SU-DHL-6 (cell line): ENCODE results near the gene HMCN2.

Experiments
- H2AFZ ChIP-seq: fragments of 200-600 bp; sonication (generic); 2 replicates; pipeline ENCODE4 v1.6.1; 2014; ENCODE audit warnings: low read depth, mild to moderate bottlenecking, moderate library complexity, mixed read lengths, antibody characterized with exemption, low read length; ENCODE audit not compliant: severe bottlenecking
- H3F3A ChIP-seq: fragments of 200-600 bp; shearing (Covaris generic); 2 replicates; pipeline ENCODE4 v1.6.0; 2016; ENCODE audit warnings: antibody characterized with exemption, mild to moderate bottlenecking; ENCODE audit not compliant: insufficient read depth
- H3K27ac ChIP-seq: fragments of 200-600 bp; sonication (generic); 2 replicates; pipeline ENCODE4 v1.5.1; 2016; ENCODE audit warnings: low read depth, mild to moderate bottlenecking, low read length, moderate library complexity, mixed read lengths
- H3K27me3 ChIP-seq: fragments of 200-600 bp; sonication (generic), shearing (Covaris generic); 2 replicates; pipeline ENCODE4 v1.6.0; 2014; ENCODE audit warnings: mild to moderate bottlenecking, low read length
- H3K36me3 ChIP-seq: fragments of 200-600 bp; sonication (generic); 2 replicates; pipeline ENCODE4 v1.6.1; 2014; ENCODE audit warnings: mild to moderate bottlenecking, low read length, mixed read lengths
- H3K4me2 ChIP-seq: fragments of 300-600, 200-600 bp; shearing (Covaris generic), sonication (generic); 2 replicates; pipeline ENCODE4 v1.6.0; 2014; ENCODE audit warnings: low read length, low read depth, mild to moderate bottlenecking; ENCODE audit not compliant: poor library complexity, severe bottlenecking
- H3K4me3 ChIP-seq: fragments of 200-600 bp; sonication (generic); 2 replicates; pipeline ENCODE4 v1.5.1; 2014; ENCODE audit warnings: antibody characterized with exemption, low read length, mild to moderate bottlenecking, mixed read lengths; ENCODE audit not compliant: insufficient read depth, poor library complexity, severe bottlenecking
- H3K79me2 ChIP-seq: fragments of 200-600 bp; sonication (generic); 2 replicates; pipeline ENCODE4 v1.6.1; 2014; ENCODE audit warnings: mild to moderate bottlenecking, low read length, moderate library complexity; ENCODE audit not compliant: insufficient read depth
- H3K9ac ChIP-seq: fragments of 200-600 bp; sonication (generic); 2 replicates; pipeline ENCODE4 v1.7.0; 2014; ENCODE audit warnings: mild to moderate bottlenecking, low read length
- H3K9me2 ChIP-seq: fragments of 200-600 bp; sonication (generic); replicated peaks from 2 replicates; pipeline ENCODE4 v1.6.1; 2014; ENCODE audit warnings: low read length; ENCODE audit not compliant: insufficient read depth
- H3K9me3 ChIP-seq: fragments of 200-600 bp; sonication (generic); 2 replicates; pipeline ENCODE4 v1.6.1; 2014; ENCODE audit warnings: low read length, mixed read lengths; ENCODE audit not compliant: insufficient read depth
- H4K20me1 ChIP-seq: fragments of 200-600 bp; sonication (generic); 2 replicates; pipeline ENCODE4 v1.6.1; 2014; ENCODE audit warnings: low read depth, mild to moderate bottlenecking, antibody characterized with exemption, low read length, moderate library complexity, mixed read lengths
- CTCF ChIP-seq: fragments of 200-600 bp; sonication (generic); IDR thresholded peaks from one replicate; pipeline ENCODE4 v1.5.1; 2017; ENCODE audit warnings: antibody characterized with exemption, mild to moderate bottlenecking, low read length, moderate library complexity; ENCODE audit not compliant: insufficient read depth, poor library complexity, severe bottlenecking
- EZH2phosphoT487 ChIP-seq: fragments of 200-600 bp; sonication (generic), shearing (Covaris generic); conservative IDR thresholded peaks from 2 replicates; pipeline ENCODE4 v1.6.1; 2018; ENCODE audit warnings: mild to moderate bottlenecking, antibody characterized with exemption, low read length, moderate library complexity, mixed read lengths

HMCN2 gene

DNA sequence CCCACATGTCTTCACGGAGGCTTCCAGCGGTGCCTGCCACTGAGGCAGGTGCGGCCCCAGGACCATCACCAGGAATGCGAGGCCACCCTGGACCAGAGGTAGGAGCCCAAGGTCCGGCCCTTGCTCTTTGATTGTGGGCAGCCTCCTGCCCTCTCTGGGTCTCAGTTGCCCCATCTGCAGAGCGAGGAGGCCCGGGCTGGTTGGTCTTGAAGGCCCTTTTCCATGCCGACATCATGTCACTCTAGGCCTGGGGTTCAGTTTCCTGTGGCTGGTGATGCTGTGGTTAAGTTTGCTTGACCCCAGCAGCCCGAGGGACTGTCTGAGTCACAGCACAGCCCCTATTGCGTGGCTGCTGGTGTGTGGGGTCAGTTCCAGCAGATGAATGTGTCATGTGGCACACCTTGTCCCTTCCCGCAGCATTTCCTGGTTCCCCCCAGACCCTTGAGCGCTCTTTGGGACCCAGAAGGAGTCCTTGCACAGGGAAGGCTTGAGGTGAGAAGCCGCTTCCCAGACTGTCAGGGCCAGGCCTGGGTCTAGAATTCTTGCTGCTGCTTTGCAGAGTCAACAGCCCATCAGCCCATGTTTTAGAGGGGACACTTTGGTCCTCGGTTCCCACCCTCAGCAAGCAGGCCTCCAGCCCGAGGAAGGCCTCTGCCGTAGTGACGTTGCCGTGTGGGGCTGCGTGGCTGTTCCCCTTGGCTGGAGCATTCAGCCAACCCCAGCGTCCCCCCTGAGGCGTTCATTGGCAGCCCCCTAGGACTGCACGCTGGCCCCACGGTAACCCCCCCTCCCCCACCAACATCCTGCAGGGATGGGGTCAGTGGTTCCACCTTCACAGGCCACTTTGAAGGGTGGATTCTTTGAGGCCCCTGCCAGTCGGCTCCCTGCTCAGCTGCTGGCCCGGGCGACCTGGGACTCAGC is 31.0 kb upstream of the HMCN2 start:
- Histone ChIP-seq H4K20me1 (no peaks in the 10 kb centered on the region), H3K9me2 (no peaks in the 10 kb centered on the region), H3K9me3 (no peaks in the 10 kb centered on the region), H3F3A (no peaks in the 10 kb centered on the region), H3K4me2 (no peak overlapping the region), H2AFZ (no peak overlapping the region), H3K79me2 (no peaks in the 10 kb centered on the region), H3K4me3 (no peak overlapping the region), H3K27me3 (no peaks in the 10 kb centered on the region), H3K36me3 (no peaks in the 10 kb centered on the region), H3K27ac (no peak overlapping the region), H3K9ac (no peak overlapping the region)
- TF ChIP-seq EZH2phosphoT487 (no peak), CTCF (no peak)

DNA sequence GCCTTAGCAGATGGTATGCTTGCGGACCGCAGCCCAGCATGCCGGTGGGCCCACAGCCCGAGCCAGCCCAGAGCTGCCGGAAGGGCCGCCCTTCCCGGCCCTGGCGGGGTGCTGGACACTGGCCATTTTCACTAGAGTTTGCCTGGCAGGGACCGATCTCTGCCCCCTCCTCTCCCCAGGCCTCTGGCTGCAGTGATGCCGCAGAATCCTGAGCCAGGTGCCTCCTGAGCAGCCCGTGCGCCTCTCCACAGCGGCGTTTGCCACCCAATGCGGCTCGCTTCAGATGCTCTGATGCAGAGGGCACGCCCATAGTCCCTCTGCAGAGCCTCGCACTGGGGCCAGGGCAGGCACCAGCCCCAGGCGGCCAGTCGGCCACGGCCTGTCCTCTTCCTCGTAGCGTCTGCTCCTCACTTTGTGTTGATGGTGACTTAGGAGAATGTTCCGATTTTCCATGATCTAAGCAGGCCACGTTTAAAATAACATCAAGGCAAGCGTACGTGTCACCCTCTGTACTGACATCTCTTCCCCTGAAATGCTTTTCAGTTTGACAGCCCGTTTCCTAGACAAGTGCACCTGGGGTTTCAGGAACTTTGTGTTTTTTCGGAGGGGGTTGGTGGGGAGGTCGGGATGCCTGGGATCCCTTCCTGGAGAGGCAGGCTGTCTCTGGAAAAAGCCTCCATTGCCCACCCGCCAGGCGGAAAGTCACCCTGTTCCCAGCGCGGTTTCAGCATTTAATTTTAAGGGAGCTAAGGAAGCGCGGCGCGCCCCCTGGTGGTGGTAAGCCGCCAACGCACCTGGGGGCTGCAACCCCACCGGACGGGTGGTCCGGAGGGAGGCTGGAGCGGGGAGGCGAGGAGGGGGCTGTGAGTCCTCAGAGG is 29.8 kb upstream of the HMCN2 start:
- no peak for TF ChIP-seq EZH2phosphoT487
- peak; percentile 96 for TF ChIP-seq CTCF
- H3K79me2 ChIP-seq = no peaks in the 10 kb centered on the region
- no peaks in the 10 kb centered on the region for H3F3A ChIP-seq
- H3K4me2 ChIP-seq = no peak overlapping the region
- H3K9me3 ChIP-seq = no peaks in the 10 kb centered on the region
- no peaks in the 10 kb centered on the region for H3K36me3 ChIP-seq
- H3K27me3 ChIP-seq = no peaks in the 10 kb centered on the region
- peak overlapping the region; percentile 43 for H2AFZ ChIP-seq
- H3K27ac ChIP-seq = no peak overlapping the region
- H3K9me2 ChIP-seq = no peaks in the 10 kb centered on the region
- H4K20me1 ChIP-seq = no peaks in the 10 kb centered on the region
- H3K9ac ChIP-seq = no peak overlapping the region
- no peak overlapping the region for H3K4me3 ChIP-seq

DNA sequence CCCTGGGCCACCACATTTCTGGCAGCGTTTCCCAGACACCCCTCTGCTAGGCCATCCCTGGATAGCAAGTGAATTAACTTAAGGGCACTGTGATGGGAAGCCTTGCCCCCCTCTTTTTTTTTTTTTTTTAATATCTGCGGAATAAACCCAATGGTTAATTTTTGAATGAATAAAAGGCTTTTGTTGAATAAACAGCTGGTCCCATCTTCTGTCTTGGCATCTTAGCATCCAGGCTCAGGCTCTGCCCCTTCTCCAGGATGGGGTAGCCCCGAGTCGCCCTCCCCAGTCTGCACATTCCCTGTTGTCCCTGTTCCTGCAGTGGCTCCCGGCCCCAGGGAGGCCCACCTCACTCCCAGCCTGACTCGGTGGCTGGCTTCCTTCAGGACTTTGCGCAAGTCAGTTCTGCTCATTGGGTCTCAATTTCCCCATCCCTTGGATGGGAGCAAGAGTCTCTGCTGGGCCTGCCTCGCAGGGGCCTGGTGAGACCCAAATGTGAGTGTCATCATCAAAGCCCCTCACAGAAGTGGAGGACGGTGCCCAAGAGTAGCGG is 29.0 kb upstream of the HMCN2 start:
- H3K27ac ChIP-seq = no peak overlapping the region
- no peak overlapping the region for H3K4me2 ChIP-seq

More for the DNA sequence above, 29.0 kb upstream of the HMCN2 start:
- no peaks in the 10 kb centered on the region for H3K9me2 ChIP-seq
- H3K9me3 ChIP-seq = no peaks in the 10 kb centered on the region
- no peaks in the 10 kb centered on the region for H3K79me2 ChIP-seq
- TF ChIP-seq EZH2phosphoT487 = no peak
- no peak for TF ChIP-seq CTCF
- H3K4me3 ChIP-seq = no peak overlapping the region
- H3K27me3 ChIP-seq = no peaks in the 10 kb centered on the region
- no peak overlapping the region for H3K9ac ChIP-seq
- H3K36me3 ChIP-seq = no peaks in the 10 kb centered on the region
- no peaks in the 10 kb centered on the region for H4K20me1 ChIP-seq
- peak overlapping the region; percentile 43 for H2AFZ ChIP-seq
- H3F3A ChIP-seq = no peaks in the 10 kb centered on the region
